ENCODE results near the gene ZXDC. TPM values are rescaled to one million over a fixed set of nuclear protein-coding genes. Genes with fewer than 3 reads are reported as not detected.

The ZXDC gene, protein sequence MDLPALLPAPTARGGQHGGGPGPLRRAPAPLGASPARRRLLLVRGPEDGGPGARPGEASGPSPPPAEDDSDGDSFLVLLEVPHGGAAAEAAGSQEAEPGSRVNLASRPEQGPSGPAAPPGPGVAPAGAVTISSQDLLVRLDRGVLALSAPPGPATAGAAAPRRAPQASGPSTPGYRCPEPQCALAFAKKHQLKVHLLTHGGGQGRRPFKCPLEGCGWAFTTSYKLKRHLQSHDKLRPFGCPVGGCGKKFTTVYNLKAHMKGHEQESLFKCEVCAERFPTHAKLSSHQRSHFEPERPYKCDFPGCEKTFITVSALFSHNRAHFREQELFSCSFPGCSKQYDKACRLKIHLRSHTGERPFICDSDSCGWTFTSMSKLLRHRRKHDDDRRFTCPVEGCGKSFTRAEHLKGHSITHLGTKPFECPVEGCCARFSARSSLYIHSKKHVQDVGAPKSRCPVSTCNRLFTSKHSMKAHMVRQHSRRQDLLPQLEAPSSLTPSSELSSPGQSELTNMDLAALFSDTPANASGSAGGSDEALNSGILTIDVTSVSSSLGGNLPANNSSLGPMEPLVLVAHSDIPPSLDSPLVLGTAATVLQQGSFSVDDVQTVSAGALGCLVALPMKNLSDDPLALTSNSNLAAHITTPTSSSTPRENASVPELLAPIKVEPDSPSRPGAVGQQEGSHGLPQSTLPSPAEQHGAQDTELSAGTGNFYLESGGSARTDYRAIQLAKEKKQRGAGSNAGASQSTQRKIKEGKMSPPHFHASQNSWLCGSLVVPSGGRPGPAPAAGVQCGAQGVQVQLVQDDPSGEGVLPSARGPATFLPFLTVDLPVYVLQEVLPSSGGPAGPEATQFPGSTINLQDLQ
- 10 to 100 TPM; 20.4 to 28.5 TPM for total RNA-seq

DNA sequence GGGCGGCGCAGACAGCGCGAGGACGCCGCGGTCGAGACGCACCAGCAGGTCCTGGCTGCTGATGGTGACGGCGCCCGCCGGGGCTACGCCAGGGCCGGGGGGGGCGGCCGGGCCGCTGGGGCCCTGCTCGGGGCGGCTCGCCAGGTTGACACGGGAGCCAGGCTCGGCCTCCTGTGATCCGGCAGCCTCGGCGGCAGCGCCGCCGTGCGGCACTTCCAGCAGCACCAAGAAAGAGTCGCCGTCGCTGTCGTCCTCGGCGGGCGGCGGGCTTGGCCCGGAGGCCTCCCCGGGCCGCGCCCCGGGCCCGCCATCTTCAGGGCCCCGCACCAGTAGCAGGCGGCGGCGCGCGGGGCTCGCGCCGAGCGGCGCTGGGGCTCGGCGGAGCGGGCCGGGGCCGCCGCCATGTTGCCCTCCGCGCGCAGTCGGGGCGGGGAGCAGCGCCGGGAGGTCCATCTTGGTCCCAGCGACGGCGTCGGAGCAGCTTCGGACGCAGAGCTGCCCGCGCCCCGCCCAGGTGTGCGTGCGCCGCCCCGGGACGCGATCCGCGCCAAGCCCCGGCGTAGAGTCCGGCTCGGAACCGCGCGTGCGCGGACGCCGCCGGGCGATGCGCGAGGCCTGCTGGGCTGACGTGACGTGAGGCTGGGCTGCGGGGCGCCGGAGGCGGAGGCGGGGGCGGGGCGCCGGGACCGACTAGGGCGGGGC lies at the start of gene ZXDC:
TSS of gene ZXDC (minus strand) at position 479 of the 702 bp plus-strand sequence. CDS start at position 453, 26 bp downstream.
- peak; percentile 92 for DNase-seq
- intact Hi-C loops (cut with DNase I): no loop called here
- Histone ChIP-seq H3K36me3 (peaks cover 7% of the 10 kb centered on the region), H3K27ac (peak within 1 kb of the TSS; percentile 85), H3K27me3 (no peaks in the 10 kb centered on the region), H3K4me3 (peak within 1 kb of the TSS; percentile 68), H3K9ac (ENCODE audit: low read depth in 2 of 2, low read length in 2 of 2) (peak within 1 kb of the TSS; percentile 80 to 89), H3K9me3 (no peaks in the 10 kb centered on the region), H3K4me1 (peaks cover 18% of the 10 kb centered on the region)
- TF ChIP-seq, protein P1, sequence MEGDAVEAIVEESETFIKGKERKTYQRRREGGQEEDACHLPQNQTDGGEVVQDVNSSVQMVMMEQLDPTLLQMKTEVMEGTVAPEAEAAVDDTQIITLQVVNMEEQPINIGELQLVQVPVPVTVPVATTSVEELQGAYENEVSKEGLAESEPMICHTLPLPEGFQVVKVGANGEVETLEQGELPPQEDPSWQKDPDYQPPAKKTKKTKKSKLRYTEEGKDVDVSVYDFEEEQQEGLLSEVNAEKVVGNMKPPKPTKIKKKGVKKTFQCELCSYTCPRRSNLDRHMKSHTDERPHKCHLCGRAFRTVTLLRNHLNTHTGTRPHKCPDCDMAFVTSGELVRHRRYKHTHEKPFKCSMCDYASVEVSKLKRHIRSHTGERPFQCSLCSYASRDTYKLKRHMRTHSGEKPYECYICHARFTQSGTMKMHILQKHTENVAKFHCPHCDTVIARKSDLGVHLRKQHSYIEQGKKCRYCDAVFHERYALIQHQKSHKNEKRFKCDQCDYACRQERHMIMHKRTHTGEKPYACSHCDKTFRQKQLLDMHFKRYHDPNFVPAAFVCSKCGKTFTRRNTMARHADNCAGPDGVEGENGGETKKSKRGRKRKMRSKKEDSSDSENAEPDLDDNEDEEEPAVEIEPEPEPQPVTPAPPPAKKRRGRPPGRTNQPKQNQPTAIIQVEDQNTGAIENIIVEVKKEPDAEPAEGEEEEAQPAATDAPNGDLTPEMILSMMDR (IDR thresholded peaks at IDR 0.05): no peak

DNA sequence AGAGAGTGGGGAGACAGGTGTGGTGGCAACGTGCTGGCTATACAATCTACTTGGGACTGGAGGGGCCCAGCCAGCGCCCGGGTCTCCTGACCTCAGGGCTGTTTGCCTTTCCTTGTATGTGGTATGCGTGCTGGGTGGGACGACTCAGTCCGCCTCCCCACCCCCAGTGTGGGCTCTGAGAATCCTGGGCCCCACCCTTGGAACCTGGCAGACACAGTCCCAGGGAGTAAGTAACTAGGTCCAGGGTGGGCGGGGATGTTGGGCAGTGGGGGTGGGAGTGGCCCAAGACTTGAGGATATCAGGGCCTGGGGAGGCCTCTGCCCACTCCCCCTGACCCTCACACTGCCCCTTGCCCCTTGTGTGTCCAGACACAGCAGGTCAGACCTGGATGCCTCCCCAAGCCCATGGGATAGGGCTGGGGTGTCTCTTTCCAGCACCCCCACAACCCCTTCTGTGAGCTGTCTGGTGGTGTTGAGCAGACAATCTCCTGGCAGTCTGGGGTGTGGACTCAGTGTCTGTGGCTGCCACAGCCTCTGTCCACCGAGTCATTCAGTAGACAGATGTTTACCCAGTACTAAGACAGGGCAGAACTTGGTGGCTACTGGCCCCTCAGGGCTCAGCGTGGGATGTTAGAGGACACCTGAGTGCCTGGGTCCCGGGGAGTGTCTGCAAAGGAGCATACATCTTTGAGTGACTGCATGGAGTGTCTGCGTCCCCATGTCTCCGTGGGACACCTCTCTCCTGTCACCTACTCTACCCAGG lies 49.6 kb upstream of the ZXDC start:
- Histone ChIP-seq H3K27ac (no peak overlapping the region), H3K4me3 (no peak overlapping the region), H3K27me3 (no peaks in the 10 kb centered on the region), H3K4me1 (no peaks in the 10 kb centered on the region), H3K36me3 (no peaks in the 10 kb centered on the region), H3K9me3 (no peaks in the 10 kb centered on the region), H3K9ac (ENCODE audit: low read depth in 2 of 2, low read length in 2 of 2) (no peak overlapping the region)
- no peak for DNase-seq
- TF ChIP-seq, protein P1 (IDR thresholded peaks at IDR 0.05): no peak
- intact Hi-C loops (cut with DNase I): loop anchor here (10.0 kb wide), 2 partner anchors 130 to 1020 kb away; partner anchors contain the start of gene TXNRD3

DNA sequence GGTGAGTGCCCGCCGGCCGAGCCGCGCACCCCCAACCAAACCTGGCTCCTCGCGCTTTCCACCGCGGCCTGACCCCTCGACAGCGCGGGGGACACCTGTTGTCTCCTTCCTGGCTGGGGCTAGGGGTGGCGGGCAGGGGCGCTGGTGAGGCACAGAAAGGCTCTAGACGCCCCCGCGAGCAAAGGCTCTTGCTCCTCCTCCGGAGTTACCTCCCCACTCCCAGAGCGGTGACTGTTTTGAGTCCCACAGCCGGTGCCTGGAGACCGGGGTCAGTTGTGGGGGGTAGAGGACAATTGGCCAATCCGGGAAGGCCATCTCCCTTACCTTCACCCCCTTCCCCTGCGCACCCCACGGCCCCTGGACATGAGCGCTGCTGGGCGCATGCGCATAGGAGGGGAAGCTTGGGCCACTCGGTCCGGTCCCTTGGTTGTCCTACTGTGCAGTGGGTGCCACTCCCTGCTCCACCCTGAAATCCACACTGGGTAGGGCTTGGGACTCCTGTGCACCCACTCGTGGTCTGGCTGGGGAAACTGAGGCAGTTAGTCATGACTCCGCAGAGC lies 48.8 kb upstream of the ZXDC start:
- H3K27me3 ChIP-seq: no peaks in the 10 kb centered on the region
- peak overlapping the region; percentile 9 to 61 for H3K9ac ChIP-seq (ENCODE audit: low read depth in 2 of 2, low read length in 2 of 2)

DNA sequence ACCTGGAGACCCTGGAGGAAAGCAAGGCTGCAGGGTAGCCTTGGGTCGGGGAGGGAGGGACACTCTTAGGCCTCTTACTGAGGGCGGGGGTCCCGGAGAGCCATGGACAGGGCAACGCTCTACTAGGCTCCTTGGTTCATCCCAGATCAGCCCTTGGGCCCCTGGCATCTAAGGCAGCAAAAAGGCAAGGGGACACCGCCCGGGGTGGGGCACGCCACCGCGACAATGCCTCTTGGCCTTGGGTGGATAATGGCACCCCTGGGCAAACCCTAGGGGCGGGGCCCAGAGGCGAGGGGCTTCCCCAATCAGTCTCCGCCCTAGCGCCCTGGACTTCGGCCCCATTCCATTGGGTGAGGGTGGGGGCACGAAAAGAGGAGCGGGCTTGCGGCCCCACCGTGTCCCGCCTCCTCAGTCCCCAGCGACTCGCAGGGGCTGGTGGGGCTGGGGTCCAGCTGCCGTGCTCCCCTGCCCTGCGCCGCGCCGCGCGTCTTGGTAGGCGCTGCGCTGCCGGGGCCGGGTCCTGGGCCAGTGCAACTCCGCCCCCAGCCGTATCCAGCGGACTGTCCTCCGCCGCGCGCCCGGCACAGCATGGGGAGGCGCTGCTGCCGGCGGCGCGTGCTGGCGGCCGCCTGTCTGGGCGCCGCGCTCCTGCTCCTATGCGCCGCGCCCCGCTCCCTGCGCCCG lies 48.2 kb upstream of the ZXDC start, which contains the start of gene CHST13:
TSS of gene CHST13 (plus strand) at position 411 of the 684 bp plus-strand sequence. CDS start at position 589, 178 bp downstream.
- TF ChIP-seq, protein P1 (IDR thresholded peaks at IDR 0.05): no peak
- H3K27ac ChIP-seq: no peak within 1 kb of the TSS
- no peaks in the 10 kb centered on the region for H3K9me3 ChIP-seq
- intact Hi-C loops (cut with DNase I): loop anchor here (10.0 kb wide), 2 partner anchors 131 to 1021 kb away; partner anchors contain the start of gene TXNRD3
- H3K4me3 ChIP-seq: peak within 1 kb of the TSS; percentile 42
- no peaks in the 10 kb centered on the region for H3K36me3 ChIP-seq
- peak; percentile 53 for DNase-seq
- no peaks in the 10 kb centered on the region for H3K4me1 ChIP-seq
- H3K27me3 ChIP-seq: no peaks in the 10 kb centered on the region
- peak within 1 kb of the TSS; percentile 9 to 61 for H3K9ac ChIP-seq (ENCODE audit: low read depth in 2 of 2, low read length in 2 of 2)

More for the DNA sequence above, 48.8 kb upstream of the ZXDC start:
- DNase-seq: no peak
- Histone ChIP-seq H3K4me1 (no peaks in the 10 kb centered on the region), H3K4me3 (peak overlapping the region; percentile 42), H3K27ac (no peak overlapping the region), H3K36me3 (no peaks in the 10 kb centered on the region), H3K9me3 (no peaks in the 10 kb centered on the region)
- TF ChIP-seq, protein P1 (IDR thresholded peaks at IDR 0.05): no peak
- intact Hi-C loops (cut with DNase I): loop anchor here (10.0 kb wide), 2 partner anchors 130 to 1020 kb away; partner anchors contain the start of gene TXNRD3

Measured in colonic mucosa (tissue), 4 donors.